Hepatocyte (in vitro differentiated cells): Measurements from ENCODE around the gene CDH4.

Experiments
- EZH2 ChIP-seq: fragments of 200-600 bp; sonication (generic); IDR thresholded peaks from 2 replicates; pipeline ENCODE4 v1.6.1; 2016; ENCODE audit warnings: antibody characterized with exemption, mild to moderate bottlenecking, borderline replicate concordance
- EZH2phosphoT487 ChIP-seq: fragments of 200-600 bp; sonication (generic); IDR thresholded peaks from one replicate; pipeline ENCODE4 v1.6.1; 2018; ENCODE audit warnings: antibody characterized with exemption, mild to moderate bottlenecking, low read depth, moderate library complexity; ENCODE audit not compliant: unreplicated experiment, severe bottlenecking
- TF ChIP-seq, protein P1 (sequence below): fragments of 200-600 bp; sonication (generic); IDR thresholded peaks from 2 replicates; pipeline ENCODE4 v1.5.1; 2016; ENCODE audit warnings: antibody characterized with exemption, mild to moderate bottlenecking; ENCODE audit not compliant: poor library complexity

DNA sequence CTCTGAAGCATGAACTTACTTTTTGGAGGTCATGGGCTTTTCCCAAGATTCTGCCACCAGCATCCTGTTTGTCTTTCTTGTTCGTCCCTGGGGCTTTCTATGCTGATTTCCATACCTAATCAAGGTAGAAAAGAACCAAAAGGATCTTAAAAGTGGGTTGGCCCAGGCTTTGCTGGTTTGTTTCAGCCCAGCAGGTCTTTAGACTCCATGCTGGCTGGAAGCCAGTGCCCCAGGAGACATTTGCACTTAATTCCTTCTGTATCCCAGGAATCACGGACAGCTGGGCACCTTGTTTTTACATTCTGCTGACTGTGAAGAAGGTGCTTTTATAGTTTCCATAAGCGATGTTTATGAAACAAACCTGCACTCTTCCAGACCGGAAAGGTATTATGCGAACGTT, 195.9 kb downstream of the CDH4 start:
- TF ChIP-seq, protein P1, sequence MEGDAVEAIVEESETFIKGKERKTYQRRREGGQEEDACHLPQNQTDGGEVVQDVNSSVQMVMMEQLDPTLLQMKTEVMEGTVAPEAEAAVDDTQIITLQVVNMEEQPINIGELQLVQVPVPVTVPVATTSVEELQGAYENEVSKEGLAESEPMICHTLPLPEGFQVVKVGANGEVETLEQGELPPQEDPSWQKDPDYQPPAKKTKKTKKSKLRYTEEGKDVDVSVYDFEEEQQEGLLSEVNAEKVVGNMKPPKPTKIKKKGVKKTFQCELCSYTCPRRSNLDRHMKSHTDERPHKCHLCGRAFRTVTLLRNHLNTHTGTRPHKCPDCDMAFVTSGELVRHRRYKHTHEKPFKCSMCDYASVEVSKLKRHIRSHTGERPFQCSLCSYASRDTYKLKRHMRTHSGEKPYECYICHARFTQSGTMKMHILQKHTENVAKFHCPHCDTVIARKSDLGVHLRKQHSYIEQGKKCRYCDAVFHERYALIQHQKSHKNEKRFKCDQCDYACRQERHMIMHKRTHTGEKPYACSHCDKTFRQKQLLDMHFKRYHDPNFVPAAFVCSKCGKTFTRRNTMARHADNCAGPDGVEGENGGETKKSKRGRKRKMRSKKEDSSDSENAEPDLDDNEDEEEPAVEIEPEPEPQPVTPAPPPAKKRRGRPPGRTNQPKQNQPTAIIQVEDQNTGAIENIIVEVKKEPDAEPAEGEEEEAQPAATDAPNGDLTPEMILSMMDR: no peak
- TF ChIP-seq EZH2phosphoT487 (no peak), EZH2 (no peak)
